Transverse colon (tissue), 4 donors: ENCODE data around the gene SIK3. TPM values are rescaled to one million over a fixed set of nuclear protein-coding genes. Genes with fewer than 3 reads are reported as not detected.

Experiments
- DNase-seq: peaks from one replicate; pipeline ENCODE4 v3.0.0-alpha.2; 2019
- H3K27ac ChIP-seq, 4 donors: fragments of 200-600 bp; sonication (generic); 2 replicates each; pipeline ENCODE4 v1.5.1; 2016 to 2018; ENCODE audit warnings: inconsistent platforms in 4 of 4
- H3K27me3 ChIP-seq: fragments of 200-600 bp; sonication (generic); 2 replicates; pipeline ENCODE4 v1.5.1; 2017; ENCODE audit warnings: inconsistent platforms
- H3K36me3 ChIP-seq, 4 donors: fragments of 200-600 bp; sonication (generic); 2 replicates each; pipeline ENCODE4 v1.5.1; 2017 to 2019; ENCODE audit warnings: inconsistent platforms in 4 of 4
- H3K4me1 ChIP-seq, 4 donors: fragments of 200-600 bp; sonication (generic); 2 replicates each; pipeline ENCODE4 v1.5.1; 2017 to 2020; ENCODE audit warnings: inconsistent platforms in 4 of 4
- H3K4me3 ChIP-seq, 4 donors: fragments of 200-600 bp; sonication (generic); 1 replicate in 1 of 4; 2 replicates in 3 of 4; pipeline versions ENCODE4 v1.5.1 to v1.6.1; 2017 to 2019; ENCODE audit warnings: inconsistent platforms in 4 of 4
- H3K9me3 ChIP-seq, 2 donors: fragments of 200-600 bp; sonication (generic); 2 replicates each; pipeline ENCODE4 v1.5.1; 2017 to 2019; ENCODE audit warnings: inconsistent platforms in 2 of 2
- EP300 ChIP-seq: sonication (generic); formaldehyde crosslinking; IDR thresholded peaks from one replicate; pipeline ENCODE4 v1.6.1; 2017; ENCODE audit warnings: antibody characterized with exemption, low read depth
- POLR2A ChIP-seq: fragments of 450-650 bp; IDR thresholded peaks from one replicate; pipeline ENCODE4 v1.6.1; 2016; ENCODE audit warnings: antibody characterized with exemption, mild to moderate bottlenecking, moderate library complexity
- POLR2AphosphoS5 ChIP-seq, 3 donors: sonication (generic); formaldehyde crosslinking; IDR thresholded peaks; one replicate each; pipeline ENCODE4 v1.6.1; 2016; ENCODE audit warnings: antibody characterized with exemption in 3 of 3
- WGBS, 2 donors: methylation state at CpG; one replicate each; pipeline ENCODE4 v1.1.5; 2018; ENCODE audit warnings: low coverage in 1 of 2; 5-methylcytosine and 5-hydroxymethylcytosine counted together
- in situ Hi-C, 4 donors: fragments of 200-750 bp; cut with MboI; loops; one replicate each; pipeline versions ENCODE4 v1.15.0 to v1.15.1; 2017; ENCODE audit warnings: low sequenced_read_pairs in 3 of 4, low pct_ligation_motif_present in 1 of 4, low pct_unique_long_range_greater_than_20kb in 1 of 4
- intact Hi-C: fragments of 100-400 bp; cut with DNase I; formaldehyde crosslinking; loops from one replicate; pipeline ENCODE4 v1.15.1; 2023; ENCODE audit warnings: low total_unique reads
- total RNA-seq, 4 donors: library from RNA; depleted of rRNA; stranded (reverse); fragments of >200 nt; gene quantifications; one replicate each; pipeline ENCODE4 v1.1.0, GENCODE V29; 2016
- TF ChIP-seq, protein P1 (sequence below), 5 experiments: fragments of 200-600 bp in 3 of 5; fragments of 450-650 bp in 2 of 5; sonication (generic) in 3 of 5; IDR thresholded peaks; 1 replicate in 2 of 5; 2 replicates in 3 of 5; pipeline ENCODE4 v1.5.1; 2016 to 2017; ENCODE audit warnings: antibody characterized with exemption in 5 of 5, inconsistent platforms in 3 of 5, mild to moderate bottlenecking in 2 of 5, moderate library complexity in 1 of 5

SIK3 gene
- total RNA-seq, 4 donors from 2014 or later, result 35.6 to 68.6 (median 38.9) TPM

DNA sequence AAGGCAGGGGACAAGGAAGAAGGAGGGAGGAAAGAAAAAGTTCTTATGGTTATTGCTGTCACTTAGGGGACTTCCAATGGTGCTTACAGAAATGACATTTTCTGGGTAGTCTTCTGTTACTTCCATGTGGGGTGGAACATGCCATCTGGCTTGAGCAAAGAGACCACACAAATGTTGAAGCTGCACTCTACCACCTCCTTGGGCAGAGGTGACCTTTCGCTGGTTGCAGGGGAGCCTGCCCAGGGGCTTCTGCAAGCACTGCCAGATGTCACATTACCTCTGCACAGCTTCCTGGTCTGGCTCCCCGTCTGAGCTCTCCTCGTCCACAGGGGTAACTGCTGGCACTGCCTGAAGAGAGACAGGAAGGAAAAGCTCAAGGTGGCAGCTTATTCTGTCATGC is 228.2 kb downstream of the SIK3 start:
- peaks cover 0 to 4% (median 0%) of the 10 kb centered on the region in 4 donors for H3K4me1 ChIP-seq
- DNase-seq, result no peak
- H3K36me3 ChIP-seq, result peaks cover 0 to 41% (median 15%) of the 10 kb centered on the region in 4 donors
- H3K9me3 ChIP-seq, result no peaks in the 10 kb centered on the region
- no peaks in the 10 kb centered on the region for H3K27me3 ChIP-seq
- TF ChIP-seq POLR2A, result no peak
- TF ChIP-seq, protein P1, sequence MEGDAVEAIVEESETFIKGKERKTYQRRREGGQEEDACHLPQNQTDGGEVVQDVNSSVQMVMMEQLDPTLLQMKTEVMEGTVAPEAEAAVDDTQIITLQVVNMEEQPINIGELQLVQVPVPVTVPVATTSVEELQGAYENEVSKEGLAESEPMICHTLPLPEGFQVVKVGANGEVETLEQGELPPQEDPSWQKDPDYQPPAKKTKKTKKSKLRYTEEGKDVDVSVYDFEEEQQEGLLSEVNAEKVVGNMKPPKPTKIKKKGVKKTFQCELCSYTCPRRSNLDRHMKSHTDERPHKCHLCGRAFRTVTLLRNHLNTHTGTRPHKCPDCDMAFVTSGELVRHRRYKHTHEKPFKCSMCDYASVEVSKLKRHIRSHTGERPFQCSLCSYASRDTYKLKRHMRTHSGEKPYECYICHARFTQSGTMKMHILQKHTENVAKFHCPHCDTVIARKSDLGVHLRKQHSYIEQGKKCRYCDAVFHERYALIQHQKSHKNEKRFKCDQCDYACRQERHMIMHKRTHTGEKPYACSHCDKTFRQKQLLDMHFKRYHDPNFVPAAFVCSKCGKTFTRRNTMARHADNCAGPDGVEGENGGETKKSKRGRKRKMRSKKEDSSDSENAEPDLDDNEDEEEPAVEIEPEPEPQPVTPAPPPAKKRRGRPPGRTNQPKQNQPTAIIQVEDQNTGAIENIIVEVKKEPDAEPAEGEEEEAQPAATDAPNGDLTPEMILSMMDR (IDR thresholded peaks at IDR 0.05), result no peak
- TF ChIP-seq POLR2AphosphoS5 (IDR thresholded peaks at IDR 0.05), result no peak
- no peak for TF ChIP-seq EP300
- no peak overlapping the region for H3K27ac ChIP-seq
- in situ Hi-C loops, result loop anchor here in 1 of 4 donors (10.0 kb wide), 1 partner anchor 235 kb away; no protein-coding TSS in a partner anchor
- 98% methylated on average over 3 of the region's 3 CpGs; no CpG with 5 or more reads in 1 of the 2 donors for WGBS, 2 donors
- intact Hi-C loops, result no loop called here
- no peak overlapping the region for H3K4me3 ChIP-seq

DNA sequence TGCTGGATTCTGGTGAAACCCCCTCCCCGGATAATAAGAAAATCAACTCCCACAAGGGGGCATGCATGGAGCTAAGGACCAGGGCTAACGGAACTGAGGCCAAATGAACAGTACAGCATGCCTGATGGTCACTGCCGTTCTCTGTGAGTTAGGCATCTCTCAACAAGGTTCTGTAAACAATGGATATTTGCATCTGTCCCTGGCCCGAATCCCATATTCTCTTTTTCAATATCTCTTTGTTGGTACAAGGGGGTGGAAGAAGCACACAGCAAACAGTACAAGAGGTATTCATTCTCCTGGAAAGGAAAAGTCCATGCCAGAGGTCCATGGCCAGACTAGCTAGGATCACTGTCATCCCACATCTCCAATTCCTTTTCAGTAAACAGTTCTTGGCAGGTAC is 228.6 kb downstream of the SIK3 start:
- TF ChIP-seq, protein P1 (IDR thresholded peaks at IDR 0.05), result no peak
- TF ChIP-seq POLR2AphosphoS5 (IDR thresholded peaks at IDR 0.05) (no peak), EP300 (no peak), POLR2A (no peak)
- intact Hi-C loops (no loop called here), in situ Hi-C loops (loop anchor here in 1 of 4 donors (10.0 kb wide), 1 partner anchor 235 kb away; no protein-coding TSS in a partner anchor)
- WGBS, 2 donors, result 76 to 79% methylated on average over 4 of the region's 4 CpGs
- Histone ChIP-seq H3K4me3 (no peak overlapping the region), H3K27me3 (no peaks in the 10 kb centered on the region), H3K27ac (no peak overlapping the region), H3K36me3 (peaks cover 0 to 41% (median 17%) of the 10 kb centered on the region in 4 donors), H3K4me1 (peaks cover 0 to 4% (median 0%) of the 10 kb centered on the region in 4 donors), H3K9me3 (no peaks in the 10 kb centered on the region)
- no peak for DNase-seq

DNA sequence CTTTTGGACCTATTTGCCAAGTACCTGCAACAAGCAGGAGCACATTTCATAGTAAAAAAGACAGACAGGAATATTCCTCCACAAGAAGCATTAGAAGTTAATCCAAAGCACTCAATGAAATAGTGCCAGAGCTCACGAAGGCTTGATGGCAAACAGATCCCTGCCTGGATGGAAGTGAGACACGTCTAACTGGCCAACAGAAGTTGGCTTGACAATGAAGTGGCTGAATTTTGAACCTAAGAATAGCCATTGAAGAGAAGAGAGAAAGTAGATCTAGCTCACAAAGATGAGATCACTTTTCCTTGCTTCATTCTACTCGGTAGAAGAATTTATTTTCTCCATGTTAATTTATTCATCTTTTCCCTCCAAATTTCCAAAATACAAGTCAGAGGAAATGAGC is 230.2 kb downstream of the SIK3 start:
- in situ Hi-C loops (no loop called here), intact Hi-C loops (no loop called here)
- Histone ChIP-seq H3K4me3 (no peak overlapping the region), H3K36me3 (peaks cover 0 to 48% (median 21%) of the 10 kb centered on the region in 4 donors), H3K9me3 (no peaks in the 10 kb centered on the region), H3K4me1 (peaks cover 0 to 4% (median 0%) of the 10 kb centered on the region in 4 donors), H3K27ac (no peak overlapping the region), H3K27me3 (no peaks in the 10 kb centered on the region)
- no peak for TF ChIP-seq EP300
- TF ChIP-seq POLR2A, result no peak
- TF ChIP-seq, protein P1 (IDR thresholded peaks at IDR 0.05), result no peak
- TF ChIP-seq POLR2AphosphoS5 (IDR thresholded peaks at IDR 0.05), result no peak
- 73 to 82% methylated on average over 2 to 3 of the region's 3 CpGs for WGBS, 2 donors
- no peak for DNase-seq

DNA sequence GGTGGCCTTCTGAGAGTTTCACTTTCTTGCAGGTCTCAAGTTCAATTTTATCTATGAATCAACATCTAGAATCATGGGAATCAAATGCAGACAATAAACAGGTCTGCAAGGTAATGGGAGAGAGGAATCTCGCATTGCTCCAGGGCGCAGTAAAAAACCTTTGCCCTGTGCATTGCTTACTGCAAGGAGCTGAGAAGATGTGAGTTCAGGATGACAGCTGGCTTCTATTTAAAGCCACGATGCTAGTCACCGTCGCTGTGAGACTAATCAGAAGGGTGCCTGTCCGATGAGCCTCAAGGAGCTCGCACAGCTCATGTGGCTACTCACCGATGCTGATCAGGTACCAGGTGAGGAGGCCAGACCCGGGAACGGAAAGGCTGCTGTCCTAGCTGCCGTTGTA is 230.6 kb downstream of the SIK3 start:
- no peak for DNase-seq
- no peaks in the 10 kb centered on the region for H3K27me3 ChIP-seq
- H3K36me3 ChIP-seq, result peaks cover 0 to 47% (median 21%) of the 10 kb centered on the region in 4 donors
- peaks cover 0 to 4% (median 0%) of the 10 kb centered on the region in 4 donors for H3K4me1 ChIP-seq
- in situ Hi-C loops, result no loop called here
- intact Hi-C loops, result no loop called here
- TF ChIP-seq, protein P1 (IDR thresholded peaks at IDR 0.05), result no peak
- TF ChIP-seq POLR2A, result no peak
- TF ChIP-seq POLR2AphosphoS5 (IDR thresholded peaks at IDR 0.05), result no peak
- no peak for TF ChIP-seq EP300
- no peak overlapping the region for H3K4me3 ChIP-seq
- 91 to 93% methylated on average over 5 to 11 of the region's 11 CpGs for WGBS, 2 donors
- no peak overlapping the region for H3K27ac ChIP-seq
- H3K9me3 ChIP-seq, result no peaks in the 10 kb centered on the region
